ENCODE measurements around the gene TMEM59L. TPM values are rescaled to one million over a fixed set of nuclear protein-coding genes. Genes with fewer than 3 reads are reported as not detected.
A peak's percentile ranks its signal among the peaks of the same experiment; 100 is the strongest.

Gene TMEM59L
- total and polyA plus RNA-seq, 2 of the 13 experiments (the other 11 are each of a cell fraction or from before 2014, with no cell fraction given): 0.97 to 5.5 TPM

DNA sequence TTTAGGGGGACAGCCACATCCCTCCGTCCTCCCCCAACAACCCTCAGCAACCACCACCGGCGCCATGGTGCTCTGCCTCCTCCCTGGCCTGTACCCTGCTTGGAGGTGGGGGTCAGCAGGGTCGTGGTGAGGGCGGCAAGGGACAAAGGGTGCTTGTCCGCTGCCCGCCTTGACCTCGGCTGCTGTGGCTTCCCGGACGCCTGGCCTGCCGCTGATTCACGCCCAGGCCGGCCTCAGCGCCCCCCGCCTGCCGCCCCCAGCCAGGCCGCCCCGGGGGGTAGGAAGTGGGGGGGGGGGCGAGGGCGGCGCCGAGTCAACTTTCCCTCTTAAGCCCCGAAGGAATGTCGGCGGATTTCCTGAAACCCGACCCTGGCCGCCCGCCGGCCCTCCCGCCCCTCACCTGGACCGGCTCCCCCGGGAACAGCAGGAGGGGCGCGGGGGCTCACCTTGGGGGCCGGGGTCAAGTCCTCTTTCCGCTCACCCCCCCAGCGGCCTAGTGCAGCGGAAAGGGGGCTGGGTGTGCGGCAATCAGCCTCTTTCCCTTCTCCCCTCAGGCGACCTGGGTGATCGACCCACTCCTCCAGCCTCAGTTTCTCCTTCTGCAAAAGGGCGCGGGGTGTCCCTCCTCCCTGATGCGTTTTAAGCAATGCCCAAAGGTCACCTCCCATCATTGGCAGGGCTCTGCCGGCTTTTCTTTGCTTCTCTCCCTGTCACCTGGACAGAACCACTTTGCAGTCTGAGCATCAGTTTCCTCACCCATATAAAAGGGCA lies 1.9 kb upstream of the TMEM59L start (continued):
- no peak for TF ChIP-seq PREB (CRISPR knock-in tag; IDR thresholded peaks at IDR 0.05)
- TF ChIP-seq NRL (CRISPR knock-in tag; IDR thresholded peaks at IDR 0.05; ENCODE audit: borderline replicate concordance): no peak; the same call in 1 of the 2 replicates
- TF ChIP-seq ZNF292 (CRISPR knock-in tag; IDR thresholded peaks at IDR 0.05; ENCODE audit: borderline replicate concordance, low read depth): peak; percentile 51; the same call in 1 of the 2 replicates
- no peak; the same call in 1 of the 2 replicates for TF ChIP-seq ZNF235 (CRISPR knock-in tag; IDR thresholded peaks at IDR 0.05; ENCODE audit: borderline replicate concordance)
- no peak for TF ChIP-seq ZFYVE20 (CRISPR knock-in tag; IDR thresholded peaks at IDR 0.05; ENCODE audit: borderline replicate concordance, low read depth)
- TF ChIP-seq CAMTA2 (CRISPR knock-in tag; IDR thresholded peaks at IDR 0.05; ENCODE audit: borderline replicate concordance): no peak
- no peak for TF ChIP-seq ZBTB21 (CRISPR knock-in tag; IDR thresholded peaks at IDR 0.05)
- peak; percentile 46; the same call in 1 of the 2 replicates for TF ChIP-seq ZBTB20 (CRISPR knock-in tag; IDR thresholded peaks at IDR 0.05; ENCODE audit: borderline replicate concordance, low read depth)
- TF ChIP-seq ZNF629 (CRISPR knock-in tag; conservative IDR thresholded peaks at IDR 0.05): peak; percentile 42; the same call in 1 of the 2 replicates
- no peak for TF ChIP-seq MTF1 (CRISPR knock-in tag; IDR thresholded peaks at IDR 0.05)
- TF ChIP-seq CREB1 (IDR thresholded peaks at IDR 0.05): no peak
- no peak for TF ChIP-seq CREB1 (CRISPR knock-in tag; IDR thresholded peaks at IDR 0.05)
- peak; percentile 46; the same call in 1 of the 2 replicates for TF ChIP-seq PPARG (CRISPR knock-in tag; conservative IDR thresholded peaks at IDR 0.05)
- no peak for TF ChIP-seq ZNF75D (CRISPR knock-in tag; IDR thresholded peaks at IDR 0.05; ENCODE audit: borderline replicate concordance)
- TF ChIP-seq, protein P1, sequence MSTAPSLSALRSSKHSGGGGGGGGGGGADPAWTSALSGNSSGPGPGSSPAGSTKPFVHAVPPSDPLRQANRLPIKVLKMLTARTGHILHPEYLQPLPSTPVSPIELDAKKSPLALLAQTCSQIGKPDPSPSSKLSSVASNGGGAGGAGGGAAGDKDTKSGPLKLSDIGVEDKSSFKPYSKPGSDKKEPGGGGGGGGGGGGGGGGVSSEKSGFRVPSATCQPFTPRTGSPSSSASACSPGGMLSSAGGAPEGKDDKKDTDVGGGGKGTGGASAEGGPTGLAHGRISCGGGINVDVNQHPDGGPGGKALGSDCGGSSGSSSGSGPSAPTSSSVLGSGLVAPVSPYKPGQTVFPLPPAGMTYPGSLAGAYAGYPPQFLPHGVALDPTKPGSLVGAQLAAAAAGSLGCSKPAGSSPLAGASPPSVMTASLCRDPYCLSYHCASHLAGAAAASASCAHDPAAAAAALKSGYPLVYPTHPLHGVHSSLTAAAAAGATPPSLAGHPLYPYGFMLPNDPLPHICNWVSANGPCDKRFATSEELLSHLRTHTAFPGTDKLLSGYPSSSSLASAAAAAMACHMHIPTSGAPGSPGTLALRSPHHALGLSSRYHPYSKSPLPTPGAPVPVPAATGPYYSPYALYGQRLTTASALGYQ (CRISPR knock-in tag; IDR thresholded peaks at IDR 0.05): peak; percentile 82; the same call in 1 of the 2 replicates
- TF ChIP-seq, protein P2, sequence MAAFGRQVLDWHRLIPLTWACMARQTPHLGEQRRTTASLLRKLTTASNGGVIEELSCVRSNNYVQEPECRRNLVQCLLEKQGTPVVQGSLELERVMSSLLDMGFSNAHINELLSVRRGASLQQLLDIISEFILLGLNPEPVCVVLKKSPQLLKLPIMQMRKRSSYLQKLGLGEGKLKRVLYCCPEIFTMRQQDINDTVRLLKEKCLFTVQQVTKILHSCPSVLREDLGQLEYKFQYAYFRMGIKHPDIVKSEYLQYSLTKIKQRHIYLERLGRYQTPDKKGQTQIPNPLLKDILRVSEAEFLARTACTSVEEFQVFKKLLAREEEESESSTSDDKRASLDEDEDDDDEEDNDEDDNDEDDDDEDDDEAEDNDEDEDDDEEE (CRISPR knock-in tag; IDR thresholded peaks at IDR 0.05): no peak
- no peak for TF ChIP-seq FOXC1 (CRISPR knock-in tag; IDR thresholded peaks at IDR 0.05; ENCODE audit: borderline replicate concordance)
- TF ChIP-seq ATM (IDR thresholded peaks at IDR 0.05; ENCODE audit: borderline replicate concordance): no peak
- peak; percentile 62 for TF ChIP-seq CBX1 (IDR thresholded peaks at IDR 0.05; ENCODE audit: low read depth)
- no peak for TF ChIP-seq ZNF326 (CRISPR knock-in tag; IDR thresholded peaks at IDR 0.05; ENCODE audit: borderline replicate concordance)
- no peak for TF ChIP-seq ZNF570 (CRISPR knock-in tag; IDR thresholded peaks at IDR 0.05; ENCODE audit: borderline replicate concordance)
- no peak for TF ChIP-seq ZNF44 (CRISPR knock-in tag; IDR thresholded peaks at IDR 0.05)
- TF ChIP-seq RAD51 (IDR thresholded peaks at IDR 0.05; ENCODE audit: borderline replicate concordance): no peak
- no peak for TF ChIP-seq ZNF557 (CRISPR knock-in tag; IDR thresholded peaks at IDR 0.05)
- no peak for TF ChIP-seq RAD21 (CRISPR knock-in tag; IDR thresholded peaks at IDR 0.05)
- TF ChIP-seq HNRNPL (IDR thresholded peaks at IDR 0.05; ENCODE audit: low read depth, low read length): peak; percentile 87
- TF ChIP-seq EED (CRISPR knock-in tag; IDR thresholded peaks at IDR 0.05): no peak
